Uterus (tissue), 2 donors: ENCODE data around the gene GPR158.

Experiments
- CTCF ChIP-seq, 4 experiments: fragments of 200-600 bp in 2 of 4; fragments of 450-650 bp in 2 of 4; sonication (generic) in 2 of 4; IDR thresholded peaks; one replicate each; pipeline ENCODE4 v1.5.1; 2016 to 2019; ENCODE audit warnings: antibody characterized with exemption in 4 of 4, mild to moderate bottlenecking in 2 of 4, moderate library complexity in 1 of 4
- POLR2A ChIP-seq, 2 donors: fragments of 450-650 bp; IDR thresholded peaks; one replicate each; pipeline ENCODE4 v1.6.1; 2016; ENCODE audit warnings: antibody characterized with exemption in 2 of 2, mild to moderate bottlenecking in 1 of 2, moderate library complexity in 1 of 2

GRCh38 chr10:25280573-25280972, 105.8 kb downstream of the GPR158 start:
- TF ChIP-seq CTCF (IDR thresholded peaks at IDR 0.05) (no peak), POLR2A (IDR thresholded peaks at IDR 0.05) (no peak)
